Measurements from ENCODE around the gene KCNJ6.
"Not testable (repeated sequence)": the region's sequence is repeated elsewhere in the genome, so short reads cannot be mapped to it uniquely, and the experiment has no call there.

Gene KCNJ6

GRCh38 chr21:37595944-37596343, 320.3 kb downstream of the KCNJ6 start:
- no peak overlapping the region for H3K4me3 ChIP-seq (ENCODE audit: low read length)
- no peak for TF ChIP-seq ZNF274 (IDR thresholded peaks at IDR 0.05; ENCODE audit: low read depth, low read length)

GRCh38 chr21:37594472-37594951, 321.7 kb downstream of the KCNJ6 start:
- H3K4me3 ChIP-seq (ENCODE audit: low read length), result no peak overlapping the region
- no peak for TF ChIP-seq ZNF274 (IDR thresholded peaks at IDR 0.05; ENCODE audit: low read depth, low read length)

GRCh38 chr21:37593740-37594471, 322.4 kb downstream of the KCNJ6 start:
- TF ChIP-seq ZNF274 (IDR thresholded peaks at IDR 0.05; ENCODE audit: low read depth, low read length), result no peak
- no peak overlapping the region for H3K4me3 ChIP-seq (ENCODE audit: low read length)

- no peak for TF ChIP-seq ZNF274 (IDR thresholded peaks at IDR 0.05; ENCODE audit: low read depth, low read length)
- no peak overlapping the region for H3K4me3 ChIP-seq (ENCODE audit: low read length)
Observed at GRCh38 chr21:37593015-37593414, 323.2 kb downstream of the KCNJ6 start.

- no peak for TF ChIP-seq ZNF274 (IDR thresholded peaks at IDR 0.05; ENCODE audit: low read depth, low read length)
- no peak overlapping the region for H3K4me3 ChIP-seq (ENCODE audit: low read length)
Observed at GRCh38 chr21:37592496-37592895, 323.8 kb downstream of the KCNJ6 start.

- not testable (repeated sequence) for H3K4me3 ChIP-seq (ENCODE audit: low read length)
Observed at GRCh38 chr21:37591994-37592393, 324.3 kb downstream of the KCNJ6 start.

GRCh38 chr21:37590836-37591235, 325.4 kb downstream of the KCNJ6 start:
- not testable (repeated sequence) for H3K4me3 ChIP-seq (ENCODE audit: low read length)

GRCh38 chr21:37588644-37589043, 327.6 kb downstream of the KCNJ6 start:
- H3K4me3 ChIP-seq (ENCODE audit: low read length), result not testable (repeated sequence)

GRCh38 chr21:37587635-37588177, 328.6 kb downstream of the KCNJ6 start:
- no peak for TF ChIP-seq ZNF274 (IDR thresholded peaks at IDR 0.05; ENCODE audit: low read depth, low read length)
- no peak overlapping the region for H3K4me3 ChIP-seq (ENCODE audit: low read length)

- no peak for TF ChIP-seq ZNF274 (IDR thresholded peaks at IDR 0.05; ENCODE audit: low read depth, low read length)
Observed at GRCh38 chr21:37587203-37587602, 329.1 kb downstream of the KCNJ6 start.

GRCh38 chr21:37582590-37582989, 333.7 kb downstream of the KCNJ6 start:
- TF ChIP-seq ZNF274 (IDR thresholded peaks at IDR 0.05; ENCODE audit: low read depth, low read length), result no peak
- H3K4me3 ChIP-seq (ENCODE audit: low read length), result no peak overlapping the region

More at GRCh38 chr21:37587203-37587602, 329.1 kb downstream of the KCNJ6 start:
- H3K4me3 ChIP-seq (ENCODE audit: low read length), result no peak overlapping the region

- TF ChIP-seq ZNF274 (IDR thresholded peaks at IDR 0.05; ENCODE audit: low read depth, low read length), result no peak
- H3K4me3 ChIP-seq (ENCODE audit: low read length), result no peak overlapping the region
Observed at GRCh38 chr21:37580666-37581065, 335.6 kb downstream of the KCNJ6 start.

- H3K4me3 ChIP-seq (ENCODE audit: low read length), result no peak overlapping the region
- TF ChIP-seq ZNF274 (IDR thresholded peaks at IDR 0.05; ENCODE audit: low read depth, low read length), result no peak
Observed at GRCh38 chr21:37579356-37579755, 336.9 kb downstream of the KCNJ6 start.

- no peak for TF ChIP-seq ZNF274 (IDR thresholded peaks at IDR 0.05; ENCODE audit: low read depth, low read length)
- no peak overlapping the region for H3K4me3 ChIP-seq (ENCODE audit: low read length)
Observed at GRCh38 chr21:37578471-37579126, 337.7 kb downstream of the KCNJ6 start.

GRCh38 chr21:37576929-37577328, 339.3 kb downstream of the KCNJ6 start:
- H3K4me3 ChIP-seq (ENCODE audit: low read length), result not testable (repeated sequence)

All from GM08714 (cell line).